Measurements from ENCODE around the gene MAMDC2. TPM values are rescaled to one million over a fixed set of nuclear protein-coding genes. Genes with fewer than 3 reads are reported as not detected.

Gene MAMDC2
- total RNA-seq, 1 donor from 2014 or later, result 0.21 TPM

GRCh38 chr9:70262366-70262765 is 218.7 kb downstream of the MAMDC2 start:
- H3K4me3 Mint-ChIP-seq, result peak overlapping the region; percentile 39
- no peak for DNase-seq (ENCODE audit: low read depth, low spot score)
- no peaks in the 10 kb centered on the region for H3K9me3 Mint-ChIP-seq
- peaks cover 46% of the 10 kb centered on the region for H3K4me1 Mint-ChIP-seq
- no peak overlapping the region for H3K27ac Mint-ChIP-seq (ENCODE audit: unreplicated experiment)
- H3K36me3 Mint-ChIP-seq (ENCODE audit: low read depth), result peaks cover 28% of the 10 kb centered on the region
- TF ChIP-seq CTCF (conservative IDR thresholded peaks at IDR 0.05), result no peak
- no peaks in the 10 kb centered on the region for H3K27me3 Mint-ChIP-seq (ENCODE audit: low read depth)

DNA sequence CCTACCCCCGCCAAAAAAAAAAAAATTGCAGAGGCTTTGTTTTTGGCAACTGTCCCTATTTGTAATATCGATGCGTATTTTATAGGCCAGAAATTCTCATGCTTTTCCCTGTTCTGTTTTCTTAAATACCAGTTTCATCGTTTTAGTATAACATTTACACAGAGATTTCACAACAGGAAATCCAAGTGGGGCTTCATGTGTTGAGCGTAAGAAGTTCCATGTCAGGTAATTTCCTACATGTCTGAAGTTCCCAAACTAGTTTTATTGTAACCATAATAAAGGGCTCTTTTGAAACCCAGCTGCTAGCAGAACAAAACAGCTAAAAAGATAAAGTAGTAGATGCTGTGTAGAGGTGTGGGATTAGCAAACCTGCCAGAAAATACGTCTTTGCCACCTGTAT is 219.3 kb downstream of the MAMDC2 start:
- Mint-ChIP-seq H3K36me3 (ENCODE audit: low read depth) (peaks cover 30% of the 10 kb centered on the region), H3K4me1 (peaks cover 40% of the 10 kb centered on the region), H3K27ac (ENCODE audit: unreplicated experiment) (no peak overlapping the region), H3K9me3 (no peaks in the 10 kb centered on the region), H3K27me3 (ENCODE audit: low read depth) (no peaks in the 10 kb centered on the region), H3K4me3 (no peak overlapping the region)
- no peak for DNase-seq (ENCODE audit: low read depth, low spot score)
- TF ChIP-seq CTCF (conservative IDR thresholded peaks at IDR 0.05), result no peak

DNA sequence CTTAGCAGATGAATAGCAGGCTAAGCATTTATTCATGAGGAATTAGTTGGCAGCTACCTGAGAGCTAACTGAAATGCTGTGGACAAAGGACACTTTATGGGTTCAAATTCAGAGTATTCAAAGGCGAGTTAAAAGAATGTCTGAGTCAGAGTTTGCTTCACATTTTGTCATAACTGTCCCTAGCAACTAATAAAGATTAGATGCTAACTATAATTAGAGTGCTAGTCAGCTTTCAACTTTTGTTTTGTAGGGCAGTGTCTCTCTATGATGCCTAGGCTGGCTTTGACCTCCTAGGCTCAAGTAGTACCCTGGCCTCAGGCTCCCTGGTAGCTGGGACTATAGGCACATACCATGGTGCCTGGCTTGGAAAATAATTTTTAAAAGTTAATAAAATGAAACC is 219.8 kb downstream of the MAMDC2 start:
- no peak for DNase-seq (ENCODE audit: low read depth, low spot score)
- no peaks in the 10 kb centered on the region for H3K27me3 Mint-ChIP-seq (ENCODE audit: low read depth)
- peaks cover 30% of the 10 kb centered on the region for H3K36me3 Mint-ChIP-seq (ENCODE audit: low read depth)
- H3K4me1 Mint-ChIP-seq, result peaks cover 36% of the 10 kb centered on the region
- no peak overlapping the region for H3K4me3 Mint-ChIP-seq
- no peak for TF ChIP-seq CTCF (conservative IDR thresholded peaks at IDR 0.05)
- no peak overlapping the region for H3K27ac Mint-ChIP-seq (ENCODE audit: unreplicated experiment)
- no peaks in the 10 kb centered on the region for H3K9me3 Mint-ChIP-seq

Other genes with a start within 250 kb of the MAMDC2 start
- gene CFAP95, start 223.0 kb upstream of the MAMDC2 start, total RNA-seq, result 0.37 and 0.82 TPM in 2 replicates
- gene SMC5, start 215.1 kb downstream of the MAMDC2 start, total RNA-seq, result 27.8 and 28.7 TPM in 2 replicates

Data from neural crest cell (in vitro differentiated cells).